Measurements from ENCODE around the gene PEX11A.

PEX11A gene

GRCh38 chr15:89633585-89633984 is 57.0 kb downstream of the PEX11A start:
- DNase-seq (ENCODE audit: low read depth) = no peak
- H3K4me3 ChIP-seq (ENCODE audit: low read depth, low read length) = no peak overlapping the region

GRCh38 chr15:89632563-89633430 is 57.8 kb downstream of the PEX11A start:
- H3K4me3 ChIP-seq (ENCODE audit: low read depth, low read length) = no peak overlapping the region
- DNase-seq (ENCODE audit: low read depth) = no peak

- DNase-seq (ENCODE audit: low read depth) = no peak
- no peak overlapping the region for H3K4me3 ChIP-seq (ENCODE audit: low read depth, low read length)
These were observed 58.7 kb downstream of the PEX11A start for GRCh38 chr15:89631902-89632264.
